Chondrocyte (in vitro differentiated cells): ENCODE measurements around the gene SLC20A1. TPM values are rescaled to one million over a fixed set of nuclear protein-coding genes. Genes with fewer than 3 reads are reported as not detected.

ENCODE experiments used
- DNase-seq: peaks from one replicate; pipeline ENCODE4 v3.0.0; 2021; ENCODE audit warnings: mixed read lengths, low spot score
- H3K27ac Mint-ChIP-seq: one replicate; pipeline ENCODE4 v1.8.0; 2021; ENCODE audit warnings: mild to moderate bottlenecking, moderate library complexity, mixed read lengths; ENCODE audit not compliant: unreplicated experiment
- H3K27me3 Mint-ChIP-seq: 2 replicates; pipeline ENCODE4 v1.8.0; 2021; ENCODE audit warnings: low read depth, mixed read lengths
- H3K36me3 Mint-ChIP-seq: 2 replicates; pipeline ENCODE4 v1.8.0; 2021; ENCODE audit warnings: low read depth, mixed read lengths
- H3K4me1 Mint-ChIP-seq: 2 replicates; pipeline ENCODE4 v1.8.0; 2021; ENCODE audit warnings: low read depth, mild to moderate bottlenecking, mixed read lengths
- H3K4me3 Mint-ChIP-seq: one replicate; pipeline ENCODE4 v1.8.0; 2021; ENCODE audit warnings: mild to moderate bottlenecking, moderate library complexity, mixed read lengths; ENCODE audit not compliant: unreplicated experiment
- H3K9me3 Mint-ChIP-seq: 2 replicates; pipeline ENCODE4 v1.8.0; 2021; ENCODE audit warnings: low read depth, mixed read lengths
- total RNA-seq: library from RNA; stranded (reverse); gene quantifications from 3 replicates; pipeline ENCODE4 v1.2.1, GENCODE V29; 2021
- TF ChIP-seq, protein P1 (sequence below): fragments of 200-600 bp; sonication (generic); IDR thresholded peaks from 2 replicates; pipeline ENCODE4 v1.5.0; 2021; ENCODE audit warnings: antibody characterized with exemption, mild to moderate bottlenecking, moderate library complexity

SLC20A1 gene
- total RNA-seq, 1 donor from 2014 or later = 62.2 TPM

DNA sequence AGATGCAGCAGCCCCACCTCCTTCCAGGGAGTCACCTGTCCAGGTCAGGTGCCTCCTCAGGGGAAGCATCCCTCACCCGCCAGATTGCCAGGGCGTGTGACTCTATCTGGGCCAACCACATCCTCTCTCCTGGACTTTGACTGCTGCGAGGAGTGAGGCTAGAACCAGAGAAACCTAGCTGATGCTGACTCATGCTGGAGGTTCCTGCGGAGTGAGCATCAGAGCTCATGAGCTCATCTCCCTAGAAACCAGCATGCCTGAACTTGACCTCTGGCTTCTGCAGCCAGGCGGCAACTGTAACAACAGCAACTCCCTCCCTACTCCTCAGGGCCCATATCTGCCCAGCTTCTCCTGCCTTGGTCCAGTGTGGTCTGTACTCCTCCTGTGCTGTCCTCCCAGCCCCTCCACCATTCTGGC is 46.8 kb downstream of the SLC20A1 start:
- TF ChIP-seq, protein P1, sequence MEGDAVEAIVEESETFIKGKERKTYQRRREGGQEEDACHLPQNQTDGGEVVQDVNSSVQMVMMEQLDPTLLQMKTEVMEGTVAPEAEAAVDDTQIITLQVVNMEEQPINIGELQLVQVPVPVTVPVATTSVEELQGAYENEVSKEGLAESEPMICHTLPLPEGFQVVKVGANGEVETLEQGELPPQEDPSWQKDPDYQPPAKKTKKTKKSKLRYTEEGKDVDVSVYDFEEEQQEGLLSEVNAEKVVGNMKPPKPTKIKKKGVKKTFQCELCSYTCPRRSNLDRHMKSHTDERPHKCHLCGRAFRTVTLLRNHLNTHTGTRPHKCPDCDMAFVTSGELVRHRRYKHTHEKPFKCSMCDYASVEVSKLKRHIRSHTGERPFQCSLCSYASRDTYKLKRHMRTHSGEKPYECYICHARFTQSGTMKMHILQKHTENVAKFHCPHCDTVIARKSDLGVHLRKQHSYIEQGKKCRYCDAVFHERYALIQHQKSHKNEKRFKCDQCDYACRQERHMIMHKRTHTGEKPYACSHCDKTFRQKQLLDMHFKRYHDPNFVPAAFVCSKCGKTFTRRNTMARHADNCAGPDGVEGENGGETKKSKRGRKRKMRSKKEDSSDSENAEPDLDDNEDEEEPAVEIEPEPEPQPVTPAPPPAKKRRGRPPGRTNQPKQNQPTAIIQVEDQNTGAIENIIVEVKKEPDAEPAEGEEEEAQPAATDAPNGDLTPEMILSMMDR = no peak
- no peaks in the 10 kb centered on the region for H3K27me3 Mint-ChIP-seq
- H3K9me3 Mint-ChIP-seq = no peaks in the 10 kb centered on the region
- H3K36me3 Mint-ChIP-seq = no peaks in the 10 kb centered on the region
- H3K27ac Mint-ChIP-seq = peak overlapping the region; percentile 87
- DNase-seq = no peak
- H3K4me1 Mint-ChIP-seq = peaks cover 20% of the 10 kb centered on the region
- H3K4me3 Mint-ChIP-seq = no peak overlapping the region

DNA sequence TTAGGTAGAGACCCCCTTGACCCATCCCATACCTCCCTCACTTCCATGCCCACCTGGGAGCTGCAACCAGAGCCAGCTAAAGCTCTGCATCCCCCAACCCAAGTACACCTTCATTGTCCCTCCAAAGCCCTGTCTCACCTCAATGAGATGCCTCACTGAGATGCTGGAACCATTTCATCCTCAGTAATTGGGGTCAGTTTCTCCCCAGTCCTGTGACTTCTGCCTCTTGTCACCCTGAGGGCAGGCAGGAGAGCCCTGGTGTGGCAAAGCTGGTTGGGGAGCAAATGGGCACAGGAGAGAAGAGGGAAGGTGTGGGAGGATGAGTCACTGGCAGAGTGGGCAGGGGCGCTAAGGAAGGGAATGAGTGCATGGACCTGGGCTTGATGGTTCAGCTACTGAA is 47.2 kb downstream of the SLC20A1 start:
- H3K27ac Mint-ChIP-seq = peak overlapping the region; percentile 87

DNA sequence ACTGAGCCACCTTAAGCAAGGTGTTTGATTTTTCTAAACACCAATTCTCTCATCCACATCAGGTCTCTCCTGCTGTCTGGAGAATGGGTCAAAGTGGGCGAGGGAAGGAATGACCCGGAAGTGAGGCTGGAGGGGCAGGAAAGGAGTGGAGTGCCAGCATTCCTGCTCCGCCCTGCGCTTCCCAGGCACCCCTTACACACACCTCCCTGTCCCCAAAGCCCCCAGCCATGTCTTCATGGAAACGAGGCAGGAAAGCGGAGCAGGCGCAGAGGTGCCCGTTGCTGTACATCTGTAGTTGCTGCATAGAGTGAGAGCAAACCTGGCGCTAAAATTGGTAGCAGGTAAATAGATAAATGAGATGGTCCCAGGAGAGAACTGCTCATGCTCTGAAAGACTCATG is 47.9 kb downstream of the SLC20A1 start:
- no peak overlapping the region for H3K4me3 Mint-ChIP-seq
- DNase-seq = no peak
- peaks cover 20% of the 10 kb centered on the region for H3K4me1 Mint-ChIP-seq
- no peaks in the 10 kb centered on the region for H3K27me3 Mint-ChIP-seq
- no peak overlapping the region for H3K27ac Mint-ChIP-seq
- TF ChIP-seq, protein P1 = no peak
- H3K9me3 Mint-ChIP-seq = no peaks in the 10 kb centered on the region
- H3K36me3 Mint-ChIP-seq = no peaks in the 10 kb centered on the region

More for the DNA sequence above, 47.2 kb downstream of the SLC20A1 start:
- TF ChIP-seq, protein P1 = no peak
- no peak for DNase-seq
- no peaks in the 10 kb centered on the region for H3K36me3 Mint-ChIP-seq
- peaks cover 20% of the 10 kb centered on the region for H3K4me1 Mint-ChIP-seq
- H3K4me3 Mint-ChIP-seq = no peak overlapping the region
- no peaks in the 10 kb centered on the region for H3K27me3 Mint-ChIP-seq
- H3K9me3 Mint-ChIP-seq = no peaks in the 10 kb centered on the region

DNA sequence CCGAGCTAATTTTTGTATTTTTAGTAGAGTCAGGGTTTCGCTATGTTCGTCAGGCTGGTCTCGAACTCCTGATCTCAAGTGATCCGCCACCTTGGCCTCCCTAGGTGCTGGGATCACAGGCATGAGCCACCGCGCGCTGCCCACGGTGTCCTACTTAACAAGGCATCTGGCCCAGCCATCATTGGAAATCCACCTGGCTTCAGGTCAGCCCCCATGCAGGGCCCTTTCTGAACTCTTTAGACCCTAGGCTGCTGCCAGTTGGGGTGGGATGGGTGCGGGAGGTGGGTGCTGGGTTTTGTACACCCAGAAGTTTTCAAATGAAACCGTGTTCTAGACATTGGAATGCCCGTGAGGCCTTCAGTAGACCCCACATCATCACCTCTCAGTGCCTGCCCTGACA is 48.4 kb downstream of the SLC20A1 start:
- Mint-ChIP-seq H3K27ac (no peak overlapping the region), H3K4me1 (peaks cover 20% of the 10 kb centered on the region), H3K27me3 (no peaks in the 10 kb centered on the region), H3K4me3 (no peak overlapping the region), H3K9me3 (no peaks in the 10 kb centered on the region), H3K36me3 (no peaks in the 10 kb centered on the region)
- TF ChIP-seq, protein P1 = no peak
- DNase-seq = no peak

- TF ChIP-seq, protein P1 = no peak
- Mint-ChIP-seq H3K4me3 (no peak overlapping the region), H3K4me1 (no peaks in the 10 kb centered on the region), H3K27me3 (no peaks in the 10 kb centered on the region), H3K36me3 (no peaks in the 10 kb centered on the region), H3K9me3 (no peaks in the 10 kb centered on the region), H3K27ac (no peak overlapping the region)
- DNase-seq = no peak
Observed at GRCh38 chr2:112698834-112699515, 53.2 kb downstream of the SLC20A1 start.
